ENCODE measurements around the gene UMAD1. TPM values are rescaled to one million over a fixed set of nuclear protein-coding genes. Genes with fewer than 3 reads are reported as not detected.
A peak's percentile ranks its signal among the peaks of the same experiment; 100 is the strongest.

Gene UMAD1
- total RNA-seq, 2 donors from 2014 or later = 10.9 to 15.0 TPM

- ATAC-seq (no peak), DNase-seq (no peak)
- Mint-ChIP-seq H3K4me1 (peaks cover 30% of the 10 kb centered on the region), H3K27ac (no peak overlapping the region), H3K36me3 (ENCODE audit: low read depth) (peaks cover 8% of the 10 kb centered on the region), H3K27me3 (no peaks in the 10 kb centered on the region), H3K4me3 (no peak overlapping the region)
- no peaks in the 10 kb centered on the region for H3K9me3 ChIP-seq (ENCODE audit: control insufficient read depth, low read length, poor library complexity, severe bottlenecking)
Observed at GRCh38 chr7:7771452-7771851, 130.9 kb downstream of the UMAD1 start.

GRCh38 chr7:7772397-7772821 is 131.9 kb downstream of the UMAD1 start:
- H3K36me3 Mint-ChIP-seq (ENCODE audit: low read depth) = peaks cover 8% of the 10 kb centered on the region
- peaks cover 30% of the 10 kb centered on the region for H3K4me1 Mint-ChIP-seq
- peak; percentile 23 for ATAC-seq
- no peaks in the 10 kb centered on the region for H3K27me3 Mint-ChIP-seq
- no peaks in the 10 kb centered on the region for H3K9me3 ChIP-seq (ENCODE audit: control insufficient read depth, low read length, poor library complexity, severe bottlenecking)
- peak overlapping the region; percentile 77 for H3K27ac Mint-ChIP-seq
- peak overlapping the region; percentile 87 for H3K4me3 Mint-ChIP-seq
- DNase-seq = no peak

GRCh38 chr7:7773334-7774309 is 133.1 kb downstream of the UMAD1 start:
- no peak for DNase-seq
- ATAC-seq = no peak
- peaks cover 8% of the 10 kb centered on the region for H3K36me3 Mint-ChIP-seq (ENCODE audit: low read depth)
- peaks cover 30% of the 10 kb centered on the region for H3K4me1 Mint-ChIP-seq
- H3K27me3 Mint-ChIP-seq = no peaks in the 10 kb centered on the region
- H3K9me3 ChIP-seq (ENCODE audit: control insufficient read depth, low read length, poor library complexity, severe bottlenecking) = no peaks in the 10 kb centered on the region
- H3K27ac Mint-ChIP-seq = no peak overlapping the region
- no peak overlapping the region for H3K4me3 Mint-ChIP-seq

- no peak overlapping the region for H3K4me3 Mint-ChIP-seq
- no peaks in the 10 kb centered on the region for H3K9me3 ChIP-seq (ENCODE audit: control insufficient read depth, low read length, poor library complexity, severe bottlenecking)
- no peak for DNase-seq
- H3K36me3 Mint-ChIP-seq (ENCODE audit: low read depth) = peaks cover under 1% of the 10 kb centered on the region
- H3K27me3 Mint-ChIP-seq = no peaks in the 10 kb centered on the region
- ATAC-seq = no peak
- H3K27ac Mint-ChIP-seq = peak overlapping the region; percentile 4
- peaks cover 14% of the 10 kb centered on the region for H3K4me1 Mint-ChIP-seq
Observed at GRCh38 chr7:7779888-7780287, 139.3 kb downstream of the UMAD1 start.

GRCh38 chr7:7783001-7783400 is 142.4 kb downstream of the UMAD1 start:
- no peaks in the 10 kb centered on the region for H3K27me3 Mint-ChIP-seq
- H3K36me3 Mint-ChIP-seq (ENCODE audit: low read depth) = peaks cover 2% of the 10 kb centered on the region
- peak; percentile 82 for ATAC-seq
- H3K4me1 Mint-ChIP-seq = peaks cover 23% of the 10 kb centered on the region
- H3K4me3 Mint-ChIP-seq = peak overlapping the region; percentile 80
- peak overlapping the region; percentile 93 for H3K27ac Mint-ChIP-seq
- no peaks in the 10 kb centered on the region for H3K9me3 ChIP-seq (ENCODE audit: control insufficient read depth, low read length, poor library complexity, severe bottlenecking)
- DNase-seq = no peak

GRCh38 chr7:7785344-7785973 is 144.9 kb downstream of the UMAD1 start:
- Mint-ChIP-seq H3K36me3 (ENCODE audit: low read depth) (peaks cover 3% of the 10 kb centered on the region), H3K4me1 (peaks cover 20% of the 10 kb centered on the region), H3K4me3 (no peak overlapping the region), H3K27me3 (no peaks in the 10 kb centered on the region), H3K27ac (no peak overlapping the region)
- DNase-seq (no peak), ATAC-seq (no peak)
- no peaks in the 10 kb centered on the region for H3K9me3 ChIP-seq (ENCODE audit: control insufficient read depth, low read length, poor library complexity, severe bottlenecking)

GRCh38 chr7:7786595-7786994 is 146.0 kb downstream of the UMAD1 start:
- Mint-ChIP-seq H3K4me3 (no peak overlapping the region), H3K27ac (no peak overlapping the region), H3K36me3 (ENCODE audit: low read depth) (peaks cover 7% of the 10 kb centered on the region), H3K4me1 (peaks cover 20% of the 10 kb centered on the region), H3K27me3 (no peaks in the 10 kb centered on the region)
- no peak for ATAC-seq
- no peaks in the 10 kb centered on the region for H3K9me3 ChIP-seq (ENCODE audit: control insufficient read depth, low read length, poor library complexity, severe bottlenecking)
- DNase-seq = no peak

- peaks cover 12% of the 10 kb centered on the region for H3K4me1 Mint-ChIP-seq
Observed at GRCh38 chr7:7789551-7789988, 149.0 kb downstream of the UMAD1 start.

GRCh38 chr7:7790041-7790741 is 149.6 kb downstream of the UMAD1 start:
- no peak for ATAC-seq
- no peaks in the 10 kb centered on the region for H3K27me3 Mint-ChIP-seq
- H3K4me3 Mint-ChIP-seq = no peak overlapping the region
- DNase-seq = no peak
- peaks cover 8% of the 10 kb centered on the region for H3K4me1 Mint-ChIP-seq
- H3K9me3 ChIP-seq (ENCODE audit: control insufficient read depth, low read length, poor library complexity, severe bottlenecking) = no peaks in the 10 kb centered on the region
- no peak overlapping the region for H3K27ac Mint-ChIP-seq
- H3K36me3 Mint-ChIP-seq (ENCODE audit: low read depth) = peaks cover 7% of the 10 kb centered on the region

More at GRCh38 chr7:7789551-7789988, 149.0 kb downstream of the UMAD1 start:
- DNase-seq = no peak
- no peak overlapping the region for H3K4me3 Mint-ChIP-seq
- H3K9me3 ChIP-seq (ENCODE audit: control insufficient read depth, low read length, poor library complexity, severe bottlenecking) = no peaks in the 10 kb centered on the region
- ATAC-seq = peak; percentile 40
- peaks cover 7% of the 10 kb centered on the region for H3K36me3 Mint-ChIP-seq (ENCODE audit: low read depth)
- no peak overlapping the region for H3K27ac Mint-ChIP-seq
- H3K27me3 Mint-ChIP-seq = no peaks in the 10 kb centered on the region

- ATAC-seq (no peak), DNase-seq (no peak)
- no peak overlapping the region for H3K4me3 Mint-ChIP-seq
- H3K27ac Mint-ChIP-seq = no peak overlapping the region
- H3K4me1 Mint-ChIP-seq = peaks cover 3% of the 10 kb centered on the region
- no peaks in the 10 kb centered on the region for H3K27me3 Mint-ChIP-seq
- H3K36me3 Mint-ChIP-seq (ENCODE audit: low read depth) = peaks cover 7% of the 10 kb centered on the region
- H3K9me3 ChIP-seq (ENCODE audit: control insufficient read depth, low read length, poor library complexity, severe bottlenecking) = no peaks in the 10 kb centered on the region
Observed at GRCh38 chr7:7791523-7791922, 151.0 kb downstream of the UMAD1 start.

- peaks cover 3% of the 10 kb centered on the region for H3K4me1 Mint-ChIP-seq
- DNase-seq (no peak), ATAC-seq (no peak)
- H3K27ac Mint-ChIP-seq = no peak overlapping the region
- H3K27me3 Mint-ChIP-seq = no peaks in the 10 kb centered on the region
- peaks cover 7% of the 10 kb centered on the region for H3K36me3 Mint-ChIP-seq (ENCODE audit: low read depth)
- H3K4me3 Mint-ChIP-seq = no peak overlapping the region
- no peaks in the 10 kb centered on the region for H3K9me3 ChIP-seq (ENCODE audit: control insufficient read depth, low read length, poor library complexity, severe bottlenecking)
Observed at GRCh38 chr7:7792056-7792455, 151.5 kb downstream of the UMAD1 start.

GRCh38 chr7:7793249-7793648 is 152.7 kb downstream of the UMAD1 start:
- H3K27ac Mint-ChIP-seq = no peak overlapping the region
- no peaks in the 10 kb centered on the region for H3K27me3 Mint-ChIP-seq
- peaks cover 6% of the 10 kb centered on the region for H3K36me3 Mint-ChIP-seq (ENCODE audit: low read depth)
- DNase-seq (no peak), ATAC-seq (no peak)
- no peaks in the 10 kb centered on the region for H3K4me1 Mint-ChIP-seq
- H3K9me3 ChIP-seq (ENCODE audit: control insufficient read depth, low read length, poor library complexity, severe bottlenecking) = no peaks in the 10 kb centered on the region
- no peak overlapping the region for H3K4me3 Mint-ChIP-seq

- ATAC-seq = no peak
- Mint-ChIP-seq H3K27ac (no peak overlapping the region), H3K36me3 (ENCODE audit: low read depth) (peaks cover 6% of the 10 kb centered on the region)
Observed at GRCh38 chr7:7793921-7794320, 153.4 kb downstream of the UMAD1 start.

More at GRCh38 chr7:7793921-7794320, 153.4 kb downstream of the UMAD1 start:
- no peaks in the 10 kb centered on the region for H3K4me1 Mint-ChIP-seq
- no peak for DNase-seq
- H3K27me3 Mint-ChIP-seq = no peaks in the 10 kb centered on the region
- no peak overlapping the region for H3K4me3 Mint-ChIP-seq
- no peaks in the 10 kb centered on the region for H3K9me3 ChIP-seq (ENCODE audit: control insufficient read depth, low read length, poor library complexity, severe bottlenecking)
